NCI-H146 (cell line): ENCODE results near the gene GIPC3.
"Not testable (repeated sequence)": the region's sequence is repeated elsewhere in the genome, so short reads cannot be mapped to it uniquely, and the experiment has no call there.

Experiments
- DNase-seq: peaks from one replicate; lab custom pipeline; 2025; lab: John Stamatoyannopoulos, UW

The GIPC3 gene

DNA sequence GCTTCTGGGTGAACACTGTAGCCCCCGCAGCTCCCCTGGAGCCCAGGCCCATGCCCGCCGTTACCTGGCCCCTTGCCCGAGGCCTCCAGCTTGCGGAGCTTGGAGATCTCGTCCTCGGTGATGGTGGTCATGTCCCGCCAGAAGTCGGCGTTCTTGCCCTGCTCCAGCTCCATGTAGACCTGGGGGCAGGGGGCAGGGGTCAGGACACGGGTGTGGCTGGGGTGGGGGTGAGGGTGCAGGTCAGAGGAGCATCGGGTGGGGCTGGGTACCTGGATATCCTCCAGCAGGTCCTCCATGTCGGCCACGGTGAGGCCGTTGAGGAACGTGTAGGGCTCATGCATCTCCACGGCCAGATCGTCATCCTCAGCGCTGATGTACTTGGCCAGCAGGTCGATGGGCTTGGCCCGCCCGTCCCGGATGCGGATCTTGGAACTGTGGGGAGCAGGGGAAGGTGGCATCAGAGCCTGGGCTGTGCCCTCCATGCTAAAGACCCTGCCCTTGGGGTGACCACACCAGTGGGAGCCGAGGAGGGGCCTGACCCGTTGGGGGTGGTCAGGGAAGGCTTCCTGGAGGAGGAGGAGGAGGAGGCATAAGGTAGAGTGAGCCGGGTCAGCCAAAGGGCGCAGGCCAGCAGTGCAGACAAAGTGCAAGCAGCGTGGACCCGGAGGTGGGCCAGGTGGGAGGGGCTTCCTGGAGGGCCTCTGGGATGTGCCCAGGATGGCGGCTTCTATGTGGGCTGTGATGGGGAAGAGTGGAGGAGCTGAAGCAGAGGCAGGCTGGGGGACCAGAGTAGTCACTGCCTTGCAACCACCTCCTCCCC is 33.7 kb downstream of the GIPC3 start:
- DNase-seq, result no peak

DNA sequence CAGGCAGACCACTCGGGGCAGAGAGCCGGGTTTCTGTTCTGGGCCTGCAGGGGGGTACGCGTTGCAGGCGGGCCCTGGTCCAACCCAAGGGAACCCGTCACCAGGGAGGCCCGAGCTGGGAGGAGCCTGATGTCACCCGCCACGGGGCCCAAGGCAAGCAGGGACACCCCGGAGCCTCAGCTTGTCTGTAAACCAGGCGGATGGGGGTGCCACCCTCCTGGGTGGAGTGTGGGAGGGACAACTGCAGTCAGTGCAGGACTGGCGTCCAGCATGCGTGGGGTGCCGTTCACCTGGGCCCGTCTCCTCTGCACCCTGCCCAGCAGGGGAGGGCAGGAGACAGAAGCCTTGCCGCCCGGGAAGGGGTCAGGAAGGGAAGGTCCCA is 34.3 kb downstream of the GIPC3 start:
- DNase-seq, result no peak

DNA sequence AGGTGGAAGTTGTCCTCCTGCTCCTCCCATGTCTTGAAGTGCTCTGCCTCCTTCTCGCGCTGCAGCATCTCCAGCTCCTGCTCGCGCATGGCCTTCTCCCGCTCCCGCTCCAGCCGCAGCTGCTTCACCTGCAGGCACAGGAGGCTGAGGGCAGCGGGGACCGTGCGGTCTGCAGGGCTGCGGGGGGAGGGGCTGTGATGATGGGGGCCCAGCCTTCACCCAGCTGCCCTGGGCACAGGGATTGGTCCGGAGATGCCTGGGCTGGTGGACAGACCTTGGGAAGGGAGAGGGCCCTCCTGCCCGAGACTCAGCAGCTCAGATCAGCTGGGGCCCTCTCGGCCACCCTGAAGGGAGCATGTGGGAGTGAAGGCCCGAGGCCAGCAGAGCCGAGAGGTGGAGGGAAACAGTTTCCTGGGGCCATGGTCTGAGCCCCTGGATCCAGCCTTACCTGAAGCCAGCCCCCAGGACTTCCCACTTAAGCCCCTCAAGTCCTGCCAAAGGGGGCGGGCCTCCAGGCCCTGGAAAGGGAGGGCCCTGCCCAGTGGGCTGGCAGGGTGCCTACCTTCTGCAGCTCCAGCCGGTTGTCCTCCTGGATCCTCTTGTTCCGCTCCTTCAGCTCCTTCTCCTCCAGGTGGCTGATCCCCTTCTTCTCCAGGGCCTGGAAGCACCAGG is 35.0 kb downstream of the GIPC3 start:
- DNase-seq, result no peak

DNA sequence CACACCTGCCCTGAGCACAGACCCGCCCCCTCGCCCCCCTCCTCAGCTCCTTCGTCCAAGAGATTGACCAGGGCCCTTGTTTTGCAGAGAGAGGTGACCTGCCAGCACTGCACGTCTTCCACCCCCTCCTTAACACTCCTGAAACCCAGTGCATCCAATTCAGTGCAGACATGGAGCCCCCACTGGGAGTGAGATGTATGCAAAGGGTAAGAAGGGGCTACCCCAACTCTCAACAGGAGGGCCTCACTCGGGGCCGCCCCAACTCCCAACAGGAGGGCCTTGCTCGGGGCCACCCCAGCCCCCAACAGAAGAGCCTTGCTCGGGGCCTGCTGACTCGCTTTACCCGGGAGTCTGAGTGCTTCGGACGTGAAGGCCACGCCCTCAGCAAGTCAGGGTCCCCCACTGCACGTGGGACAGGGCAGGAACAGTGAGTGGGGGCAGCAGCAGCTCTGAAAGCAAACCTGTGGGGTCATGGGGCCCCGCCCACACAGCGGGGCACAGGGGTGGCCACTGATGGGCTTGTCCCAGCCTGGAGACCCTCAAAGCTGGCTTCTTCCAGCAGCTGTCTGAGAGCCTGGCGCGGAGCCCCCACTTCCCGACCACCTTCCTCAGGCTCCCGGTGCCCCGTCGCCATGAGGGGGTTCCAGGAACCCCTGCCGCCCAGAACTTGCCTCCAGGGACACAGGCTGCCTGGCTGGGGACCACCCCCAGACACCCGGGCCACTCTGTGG is 35.7 kb downstream of the GIPC3 start:
- DNase-seq, result no peak

DNA sequence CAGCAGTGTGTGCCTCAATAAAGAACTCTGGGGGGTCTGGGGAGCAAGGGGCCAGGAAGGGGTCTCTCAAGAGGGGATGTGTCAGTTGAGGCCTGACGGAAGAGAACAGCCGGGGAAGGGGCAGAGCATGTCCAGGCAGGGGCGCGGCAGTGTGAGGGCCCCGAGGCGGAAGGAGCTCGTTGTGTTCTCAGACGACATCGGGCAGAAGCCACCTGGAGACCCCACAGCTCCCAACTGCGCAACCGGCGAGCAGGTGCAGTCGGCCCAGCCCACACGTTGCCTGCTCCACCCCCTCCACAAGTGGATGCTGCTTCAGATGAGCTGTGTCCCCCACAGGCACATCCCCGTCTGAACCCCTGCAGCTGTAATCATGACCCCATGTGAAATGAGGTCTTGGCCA is 36.4 kb downstream of the GIPC3 start:
- no peak for DNase-seq

DNA sequence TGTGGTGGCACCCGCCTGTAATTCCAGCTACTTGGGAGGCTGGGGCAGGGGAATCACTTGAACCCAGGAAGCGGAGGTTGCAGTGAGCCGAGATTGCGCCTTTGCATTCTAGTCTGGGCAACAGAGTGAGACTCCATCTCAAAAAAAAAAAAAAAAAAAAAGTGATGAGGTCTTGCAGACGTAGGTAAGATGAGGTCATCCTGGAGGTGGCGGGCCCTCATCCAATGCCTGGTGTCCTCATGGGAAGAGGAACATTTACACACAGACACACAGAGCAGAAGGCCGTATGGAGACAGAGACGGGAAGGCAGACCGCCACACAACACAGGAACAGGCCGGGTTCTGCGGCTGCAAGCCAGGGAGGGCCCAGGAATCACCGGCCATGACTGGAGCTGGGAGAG is 36.9 kb downstream of the GIPC3 start:
- no peak for DNase-seq

DNA sequence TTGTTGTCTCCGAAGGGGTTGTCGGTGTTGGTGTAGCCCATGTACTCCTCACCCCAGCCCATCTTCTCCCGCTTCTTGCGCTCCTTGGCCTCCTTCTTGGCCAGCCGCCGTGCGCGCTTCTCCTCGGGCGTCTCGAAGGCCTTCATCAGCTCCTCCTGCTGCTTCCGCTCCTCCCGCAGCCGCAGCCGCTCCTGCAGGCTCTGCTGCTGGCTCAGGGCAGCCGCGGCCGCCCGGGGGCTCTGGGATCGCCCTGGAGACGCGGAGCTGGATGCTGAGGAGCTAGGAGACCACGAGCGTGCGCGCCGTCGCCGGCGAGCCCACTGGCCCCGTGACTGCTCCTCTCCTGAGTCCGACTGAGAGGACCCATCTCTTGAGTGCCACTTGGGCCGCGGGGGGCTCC is 38.4 kb downstream of the GIPC3 start:
- no peak for DNase-seq

DNA sequence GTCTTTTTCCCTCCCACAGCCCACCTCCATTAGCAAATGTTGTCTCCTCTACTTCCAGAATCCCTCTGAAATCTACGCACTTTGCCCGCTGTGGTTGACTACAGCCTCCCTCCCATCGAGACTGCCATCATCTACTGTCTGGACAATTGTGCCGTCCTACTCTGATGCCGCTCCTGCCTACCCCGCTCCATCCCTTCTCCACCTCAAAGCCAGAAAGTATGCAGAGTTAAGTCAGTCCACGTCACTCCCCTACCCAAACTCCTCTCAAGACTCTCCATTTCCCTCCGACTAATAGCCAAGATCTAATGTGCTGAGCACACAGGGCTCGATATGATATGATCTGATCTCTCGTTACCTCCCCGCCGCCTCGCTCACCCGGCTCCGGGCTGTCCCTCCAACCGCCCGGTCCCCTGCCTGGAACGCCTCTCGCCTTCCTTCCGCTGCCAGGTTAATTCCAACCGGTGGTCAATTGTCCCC is 40.8 kb downstream of the GIPC3 start:
- DNase-seq, result no peak

DNA sequence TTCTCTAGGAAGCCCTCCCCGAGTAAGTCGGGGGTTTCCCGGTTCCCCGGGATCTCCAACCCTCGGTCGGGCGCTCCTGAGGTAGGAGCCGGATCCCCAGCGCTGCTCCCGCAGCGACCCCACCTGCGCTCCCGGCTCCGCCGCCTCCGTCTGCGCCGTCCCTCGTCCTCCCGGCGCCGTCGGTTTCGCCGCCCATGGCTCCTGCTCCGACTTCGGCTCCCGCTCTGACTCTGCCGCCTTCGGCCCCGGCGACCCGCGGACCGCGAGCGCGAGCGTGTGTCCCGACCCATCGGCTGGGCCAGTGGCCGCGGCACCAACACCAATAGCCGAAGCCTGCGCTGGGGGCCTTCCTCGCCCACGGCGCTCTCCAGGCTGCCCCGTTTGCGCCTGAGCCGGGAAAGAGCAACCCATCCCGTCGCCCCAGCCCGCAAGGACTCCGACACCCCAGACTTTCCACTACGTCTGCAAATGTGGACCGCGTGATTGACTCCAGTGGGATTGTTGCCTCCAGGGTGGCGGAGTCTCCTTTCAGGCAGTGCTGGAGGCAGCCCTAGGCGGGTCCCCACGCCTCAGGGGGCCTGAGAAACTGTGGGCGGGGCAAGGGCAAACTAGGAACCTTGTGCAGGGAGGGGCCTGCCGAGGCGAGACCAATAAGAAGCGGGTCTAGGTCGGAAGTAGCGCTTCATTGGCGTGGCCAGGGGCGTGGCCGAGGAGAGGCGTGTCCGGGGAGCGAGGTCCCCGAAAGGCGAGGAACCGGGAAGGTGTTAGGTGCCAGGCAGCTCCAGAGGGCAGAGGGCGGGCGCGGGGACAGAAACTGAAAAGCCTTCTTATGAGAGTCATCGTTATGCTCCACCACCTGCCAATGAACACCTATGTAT is 41.4 kb downstream of the GIPC3 start, which contains the start of gene CACTIN:
Gene CACTIN, minus strand, starts transcription at position 318 of the 878 bp plus-strand sequence. Its CDS starts 28 bp downstream, at position 290.
- peak; percentile 97 for DNase-seq

DNA sequence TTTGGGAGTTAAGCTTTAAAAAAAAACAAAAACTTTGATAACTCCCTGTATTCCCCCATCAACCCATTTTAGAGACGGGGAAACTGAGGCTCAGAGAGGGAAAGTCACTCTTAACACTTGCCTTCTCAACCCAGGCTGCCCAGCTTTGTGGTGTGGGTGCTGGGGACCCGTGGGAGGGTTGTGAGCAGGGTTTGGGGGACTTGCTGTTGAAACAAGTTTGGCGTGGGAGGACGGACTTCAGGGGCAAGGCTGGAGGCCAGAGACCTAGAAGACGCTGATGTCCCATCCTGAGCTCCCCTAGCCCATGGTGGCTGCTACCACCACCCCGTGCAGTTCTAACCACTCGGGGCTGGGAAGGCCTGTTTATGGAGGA is 42.1 kb downstream of the GIPC3 start:
- no peak for DNase-seq

DNA sequence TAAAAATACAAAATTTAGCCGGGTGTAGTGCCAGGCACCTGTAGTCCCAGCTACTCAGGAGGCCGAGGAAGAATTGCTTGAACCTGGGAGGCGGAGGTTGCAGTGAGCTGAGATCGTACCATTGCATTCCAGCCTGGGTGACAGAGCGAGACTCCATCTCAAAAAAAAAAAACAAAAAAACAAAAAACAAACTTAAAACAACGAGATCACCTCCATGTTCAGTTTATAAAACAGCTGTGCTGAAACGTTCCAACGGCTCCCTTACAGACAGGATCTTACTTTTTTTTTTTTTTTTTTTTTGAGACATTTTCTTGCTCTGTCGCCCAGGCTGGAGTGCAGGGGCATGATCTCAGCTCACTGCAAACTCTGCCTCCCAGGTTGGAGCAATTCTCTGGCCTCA is 43.5 kb downstream of the GIPC3 start:
- DNase-seq, result not testable (repeated sequence)

DNA sequence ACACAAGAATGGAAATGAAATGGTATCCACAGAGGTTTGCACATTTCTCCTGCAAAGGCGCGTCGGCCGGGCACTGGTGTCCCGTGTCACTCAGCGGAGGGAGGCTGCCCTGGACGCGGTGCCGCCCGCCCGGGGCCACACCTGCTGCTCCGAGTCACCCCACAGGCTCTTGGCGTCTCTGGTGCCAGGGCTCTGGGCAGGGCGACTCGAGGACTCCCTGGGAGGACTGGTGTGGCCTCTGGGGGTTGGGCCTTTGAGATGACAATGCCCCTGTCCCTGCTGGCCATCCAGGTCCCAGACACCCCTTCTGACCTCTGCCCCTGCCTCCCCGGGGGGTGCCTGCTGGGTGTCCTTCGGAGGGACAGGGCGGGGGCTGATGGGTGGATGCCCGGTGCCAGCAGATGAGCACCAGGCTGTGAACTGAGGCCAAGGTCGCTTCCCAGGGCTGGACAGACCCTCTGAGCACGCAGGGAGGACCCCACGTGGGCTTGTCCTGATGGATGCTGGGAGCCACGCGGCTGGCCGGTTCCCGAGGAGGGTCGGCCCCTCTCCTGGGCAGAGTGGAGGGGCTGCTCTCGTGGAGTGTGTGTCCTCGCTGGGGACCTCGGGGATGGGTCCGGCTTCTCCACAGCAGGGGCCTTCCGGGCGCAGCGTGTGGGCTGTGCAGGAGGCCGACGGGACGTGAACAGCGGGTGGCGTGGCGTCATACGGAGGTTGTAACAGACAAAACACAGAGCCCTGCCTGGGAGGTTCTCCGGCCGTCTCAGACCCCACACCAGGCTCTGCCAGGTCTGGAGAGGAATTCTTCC is 46.0 kb downstream of the GIPC3 start:
- no peak for DNase-seq

DNA sequence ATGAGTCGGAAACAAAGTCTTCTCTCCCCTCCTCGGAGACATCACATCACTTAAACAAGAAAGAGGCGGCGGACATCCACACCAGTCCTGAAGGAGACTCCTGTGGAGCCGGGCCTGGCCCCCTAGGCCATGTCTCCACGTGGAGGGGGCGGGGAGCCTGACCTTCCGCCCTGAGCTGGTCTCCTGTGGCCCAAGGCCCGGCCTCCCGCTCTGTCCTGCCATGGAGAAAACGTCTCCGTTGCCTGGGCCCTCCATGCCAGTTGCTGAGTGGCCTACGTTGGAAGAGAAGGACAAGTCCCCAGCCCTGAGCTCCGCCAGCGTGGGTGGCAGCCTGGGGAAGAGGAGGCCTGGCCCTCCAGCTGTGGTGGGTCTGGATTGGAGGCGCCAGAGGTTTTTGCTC is 46.8 kb downstream of the GIPC3 start:
- no peak for DNase-seq

DNA sequence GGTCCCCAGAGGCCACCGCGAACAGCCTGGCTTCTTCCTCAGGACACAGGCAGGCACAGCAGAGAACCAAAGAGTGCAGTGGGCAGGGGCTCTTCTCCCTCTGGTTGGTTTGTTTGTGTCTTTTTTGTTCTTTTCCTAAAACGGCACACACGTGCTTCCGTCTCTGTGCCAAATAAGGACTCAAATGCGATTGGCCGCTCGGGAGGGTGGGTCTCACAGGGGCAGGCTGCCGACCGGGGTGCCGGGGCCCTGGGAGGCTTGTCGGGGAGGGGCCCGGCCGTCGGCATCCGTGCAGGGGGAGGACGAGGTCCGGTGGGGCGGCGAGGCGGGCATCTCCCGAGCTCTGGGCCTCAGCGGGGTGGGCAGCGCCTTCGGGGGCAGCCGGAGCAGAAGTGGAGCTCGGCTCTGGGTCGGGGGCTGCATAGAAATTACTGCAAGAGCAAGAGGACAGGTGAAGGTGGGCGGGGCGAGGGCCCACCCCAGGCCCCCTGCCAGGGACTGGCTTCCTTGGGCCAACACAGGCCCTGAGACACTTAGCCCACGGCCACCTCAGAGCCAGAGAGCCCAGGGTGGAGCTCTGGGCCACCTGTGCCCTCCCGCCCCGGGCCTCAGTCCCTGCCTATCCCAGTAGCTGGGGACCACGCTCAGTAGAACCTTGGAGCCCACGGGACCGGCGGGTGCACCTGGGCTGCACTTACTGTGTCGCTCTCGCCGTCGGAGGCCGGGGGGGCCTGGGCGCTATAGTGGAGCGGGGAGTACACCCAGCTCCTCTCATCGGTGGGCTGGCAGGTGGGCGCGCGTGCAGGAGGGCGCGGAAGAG is 47.7 kb downstream of the GIPC3 start:
- DNase-seq, result no peak

DNA sequence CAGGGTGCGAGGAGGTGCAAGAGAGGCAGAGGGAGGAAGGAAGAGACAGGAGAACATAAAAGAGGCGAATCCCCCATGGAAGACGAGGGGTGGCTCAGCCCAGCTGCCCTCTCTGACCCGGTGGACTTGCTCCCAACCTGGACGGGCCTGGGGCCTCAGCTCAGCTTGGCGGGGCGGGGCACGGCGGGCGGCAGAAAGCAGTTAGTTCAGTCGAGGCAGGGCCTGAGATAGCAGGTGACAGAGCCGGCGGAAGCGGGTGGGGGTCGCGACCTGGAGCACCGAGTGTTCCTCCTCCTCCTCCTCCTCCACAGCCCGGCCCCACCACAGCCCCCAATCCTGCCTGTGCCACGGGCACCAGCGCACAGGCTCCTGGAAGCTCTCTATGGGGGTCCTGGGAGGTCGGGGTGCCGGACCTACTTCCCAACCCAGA is 48.3 kb downstream of the GIPC3 start:
- no peak for DNase-seq

DNA sequence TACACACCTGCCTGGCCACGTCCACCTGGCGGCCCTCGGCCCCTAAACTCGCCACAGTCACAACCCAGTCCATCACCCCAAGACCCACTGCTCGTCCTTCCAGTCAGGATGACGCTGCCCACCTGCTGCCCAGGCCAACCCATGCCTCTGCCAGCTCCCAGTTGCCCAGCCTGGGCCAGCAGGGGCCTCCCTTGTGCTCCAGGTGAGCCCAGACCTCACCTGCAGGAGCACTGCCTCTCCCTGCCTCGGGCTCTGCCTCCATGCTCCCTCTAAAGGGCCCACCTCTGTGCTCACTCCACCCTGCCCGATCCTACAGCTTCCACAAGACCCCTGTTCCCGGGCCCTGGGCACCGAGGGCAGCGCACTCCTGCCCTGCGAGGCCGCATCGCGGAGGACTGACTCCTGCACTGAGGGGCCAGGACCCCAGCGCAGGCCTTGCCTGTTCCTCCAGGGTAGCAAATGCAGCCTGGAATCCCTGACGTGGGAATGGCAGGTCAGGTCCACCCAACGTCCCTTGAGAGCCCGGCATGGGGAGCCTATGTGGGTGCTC is 49.3 kb downstream of the GIPC3 start:
- DNase-seq, result no peak

DNA sequence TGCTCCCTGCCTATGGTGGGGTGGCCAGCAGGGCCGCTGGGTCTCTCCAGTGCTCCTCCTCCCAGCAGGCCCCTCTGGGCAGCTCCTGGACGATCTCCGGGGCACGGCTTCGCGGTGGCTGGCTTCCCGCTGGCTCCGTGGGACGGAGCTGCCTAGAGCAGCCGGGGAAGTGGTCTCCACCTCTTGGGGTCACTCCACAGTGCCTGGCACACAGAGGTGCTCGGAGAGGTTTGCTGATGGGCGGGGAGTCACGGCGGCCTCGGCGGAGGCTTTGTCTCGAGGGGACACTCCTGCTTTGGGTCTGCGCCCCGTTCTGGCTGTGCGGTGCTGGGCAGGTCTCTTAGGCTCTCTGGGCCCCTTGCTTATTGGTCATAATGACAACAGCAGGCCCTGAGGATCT is 51.2 kb downstream of the GIPC3 start:
- DNase-seq, result no peak

DNA sequence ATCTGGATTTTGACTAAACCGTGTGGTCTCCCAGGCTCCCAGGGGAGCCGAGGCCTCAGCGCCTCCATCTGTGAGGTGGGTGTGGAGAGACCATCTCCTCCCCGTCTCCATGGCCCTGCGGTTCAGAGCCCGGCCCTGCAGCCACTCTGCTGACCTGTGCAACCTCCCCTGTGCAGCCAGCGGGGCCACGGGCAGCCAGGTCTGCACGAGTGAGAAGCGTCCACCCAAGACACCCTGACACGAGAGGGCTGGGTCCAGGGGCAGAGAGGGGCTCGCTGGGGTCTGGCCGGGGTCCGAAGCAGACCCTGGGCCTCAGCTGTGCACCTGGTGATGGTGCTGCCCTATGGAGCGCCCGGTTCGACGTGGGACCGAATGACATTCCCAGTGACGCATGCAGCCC is 51.7 kb downstream of the GIPC3 start:
- DNase-seq, result no peak

DNA sequence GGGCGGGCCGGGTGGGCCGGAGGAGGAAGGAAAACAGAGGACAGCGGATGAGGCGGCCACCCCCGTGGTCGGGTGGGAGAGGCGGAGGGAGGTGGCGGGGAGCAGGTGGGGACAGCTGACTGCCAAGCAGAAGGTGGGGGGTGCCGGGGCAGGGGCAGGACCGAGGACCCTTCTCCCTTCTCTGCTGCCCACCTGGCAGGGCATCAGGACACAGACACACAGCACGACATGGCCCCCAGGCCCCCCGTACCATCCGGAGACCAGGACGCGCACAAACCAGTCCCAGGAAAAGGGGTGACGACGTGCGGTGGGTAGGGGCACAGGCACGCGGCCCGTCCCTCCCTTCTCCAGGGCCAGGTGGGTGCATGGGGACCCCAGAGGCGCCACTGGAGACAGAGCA is 52.3 kb downstream of the GIPC3 start:
- DNase-seq, result no peak
